ENCODE data around the gene TAS2R1.

The TAS2R1 gene

DNA sequence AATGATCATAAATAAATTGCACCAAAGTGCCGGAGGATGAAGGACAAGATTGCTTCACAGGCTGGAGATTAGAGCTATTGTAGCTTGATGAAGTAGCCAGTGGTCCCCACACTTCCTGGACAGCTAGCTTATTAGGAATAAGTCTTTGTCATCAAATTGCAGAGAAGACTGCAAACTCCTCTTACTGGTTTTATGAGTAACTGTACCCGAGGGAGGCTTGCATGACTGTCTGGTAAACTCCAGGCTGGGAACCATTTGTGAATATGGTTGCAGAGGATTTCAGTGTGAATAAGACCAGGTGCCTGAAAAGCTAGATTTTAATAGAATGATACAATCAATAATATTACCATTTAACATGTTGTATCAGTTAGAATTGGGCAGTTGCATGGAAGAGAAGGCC is 47.7 kb downstream of the TAS2R1 start:
- DNase-seq, result no peak
